GM21529 (cell line): Measurements from ENCODE around the gene CEP112.

Experiments used
- ATAC-seq: cut with Tn5 transposase; IDR thresholded peaks from one replicate; pipeline ENCODE4 v1.9.1; 2021; ENCODE audit not compliant: unreplicated experiment

The CEP112 gene

GRCh38 chr17:65936013-65936412, 255.9 kb downstream of the CEP112 start:
- no peak for ATAC-seq

GRCh38 chr17:65933290-65933689, 258.6 kb downstream of the CEP112 start:
- ATAC-seq: no peak

GRCh38 chr17:65931246-65932149, 260.4 kb downstream of the CEP112 start:
- no peak for ATAC-seq

GRCh38 chr17:65930140-65930730, 261.7 kb downstream of the CEP112 start:
- ATAC-seq: no peak

GRCh38 chr17:65926599-65926998, 265.3 kb downstream of the CEP112 start:
- no peak for ATAC-seq

- no peak for ATAC-seq
Measured at GRCh38 chr17:65925606-65926307, 266.2 kb downstream of the CEP112 start.

GRCh38 chr17:65920996-65921395, 270.9 kb downstream of the CEP112 start:
- no peak for ATAC-seq

- no peak for ATAC-seq
Measured at GRCh38 chr17:65918916-65919315, 273.0 kb downstream of the CEP112 start.

- ATAC-seq: no peak
Measured at GRCh38 chr17:65918500-65918899, 273.4 kb downstream of the CEP112 start.

- no peak for ATAC-seq
Measured at GRCh38 chr17:65917560-65917959, 274.4 kb downstream of the CEP112 start.

- ATAC-seq: no peak
Measured at GRCh38 chr17:65916425-65916824, 275.5 kb downstream of the CEP112 start.

GRCh38 chr17:65914784-65915342, 277.1 kb downstream of the CEP112 start:
- ATAC-seq: peak; percentile 99

GRCh38 chr17:65913326-65913850, 278.5 kb downstream of the CEP112 start:
- no peak for ATAC-seq

GRCh38 chr17:65910836-65911235, 281.1 kb downstream of the CEP112 start:
- ATAC-seq: no peak

- no peak for ATAC-seq
Measured at GRCh38 chr17:65902831-65903522, 289.0 kb downstream of the CEP112 start.

GRCh38 chr17:65902155-65902554, 289.8 kb downstream of the CEP112 start:
- ATAC-seq: no peak

- no peak for ATAC-seq
Measured at GRCh38 chr17:65901394-65901793, 290.5 kb downstream of the CEP112 start.

- ATAC-seq: no peak
Measured at GRCh38 chr17:65900216-65900615, 291.7 kb downstream of the CEP112 start.

- ATAC-seq: no peak
Measured at GRCh38 chr17:65898651-65899050, 293.3 kb downstream of the CEP112 start.

GRCh38 chr17:65896889-65897288, 295.0 kb downstream of the CEP112 start:
- ATAC-seq: no peak

- no peak for ATAC-seq
Measured at GRCh38 chr17:65895969-65896368, 296.0 kb downstream of the CEP112 start.
